Activated B cell treated with CpG ODN at 0.5 μM for 24 hours (primary cell): ENCODE data around the gene FAM83B. TPM values are rescaled to one million over a fixed set of nuclear protein-coding genes. Genes with fewer than 3 reads are reported as not detected.

Experiments used
- ATAC-seq: fragments of 200-7000 bp; cut with Tn5 transposase; one replicate; pipeline ENCODE4 v1.10.0; 2021; ENCODE audit warnings: low read depth, mild to moderate bottlenecking, moderate library complexity
- CTCF ChIA-PET: fragments of 350-600 bp; sonication (Branson Sonifier 250); formaldehyde crosslinking; loops from one replicate; lab custom pipeline; 2021; ENCODE audit warnings: antibody characterized with exemption; lab: Charles Lee
- POLR2A ChIA-PET: fragments of 350-600 bp; sonication (Branson Sonifier 250); formaldehyde crosslinking; loops from one replicate; lab custom pipeline; 2021; ENCODE audit warnings: antibody characterized with exemption; lab: Charles Lee
- DNase-seq: peaks from one replicate; pipeline ENCODE4 v3.0.0; 2022
- H3K27ac Mint-ChIP-seq: one replicate; pipeline ENCODE4 v1.8.0; 2020; ENCODE audit warnings: mixed read lengths
- H3K27me3 Mint-ChIP-seq: one replicate; pipeline ENCODE4 v1.8.0; 2021; ENCODE audit warnings: mixed read lengths
- H3K36me3 Mint-ChIP-seq: one replicate; pipeline ENCODE4 v1.8.0; 2021; ENCODE audit warnings: low read depth, mixed read lengths
- H3K4me1 Mint-ChIP-seq: one replicate; pipeline ENCODE4 v1.8.0; 2021; ENCODE audit warnings: mixed read lengths
- H3K4me3 Mint-ChIP-seq: one replicate; pipeline ENCODE4 v1.8.0; 2020; ENCODE audit warnings: mild to moderate bottlenecking, mixed read lengths
- H3K9me3 Mint-ChIP-seq: one replicate; pipeline ENCODE4 v1.8.0; 2020; ENCODE audit warnings: mixed read lengths
- intact Hi-C: fragments of 100-400 bp; cut with micrococcal nuclease; formaldehyde crosslinking; loops from one replicate; pipeline ENCODE4 v1.15.1; 2024
- total RNA-seq: library from RNA; stranded (reverse); gene quantifications from 2 replicates; pipeline ENCODE4 v1.2.3, GENCODE V29; 2022
- TF ChIP-seq, protein P1 (sequence below): fragments of 200-600 bp; IDR thresholded peaks from one replicate; pipeline ENCODE4 v1.8.0; 2022; ENCODE audit warnings: antibody characterized with exemption, mild to moderate bottlenecking

The FAM83B gene
- total RNA-seq, 1 donor from 2014 or later, result not detected

GRCh38 chr6:54903884-54904283 lies 57.3 kb downstream of the FAM83B start:
- CTCF ChIA-PET, result no interaction called here
- no peaks in the 10 kb centered on the region for H3K4me1 Mint-ChIP-seq

GRCh38 chr6:54907355-54907754 lies 60.8 kb downstream of the FAM83B start:
- Mint-ChIP-seq H3K36me3 (no peaks in the 10 kb centered on the region), H3K4me1 (no peaks in the 10 kb centered on the region), H3K27me3 (no peaks in the 10 kb centered on the region), H3K27ac (no peak overlapping the region), H3K9me3 (peaks cover 6% of the 10 kb centered on the region), H3K4me3 (no peak overlapping the region)
- ChIA-PET CTCF (no interaction called here), POLR2A (no interaction called here)
- TF ChIP-seq, protein P1, sequence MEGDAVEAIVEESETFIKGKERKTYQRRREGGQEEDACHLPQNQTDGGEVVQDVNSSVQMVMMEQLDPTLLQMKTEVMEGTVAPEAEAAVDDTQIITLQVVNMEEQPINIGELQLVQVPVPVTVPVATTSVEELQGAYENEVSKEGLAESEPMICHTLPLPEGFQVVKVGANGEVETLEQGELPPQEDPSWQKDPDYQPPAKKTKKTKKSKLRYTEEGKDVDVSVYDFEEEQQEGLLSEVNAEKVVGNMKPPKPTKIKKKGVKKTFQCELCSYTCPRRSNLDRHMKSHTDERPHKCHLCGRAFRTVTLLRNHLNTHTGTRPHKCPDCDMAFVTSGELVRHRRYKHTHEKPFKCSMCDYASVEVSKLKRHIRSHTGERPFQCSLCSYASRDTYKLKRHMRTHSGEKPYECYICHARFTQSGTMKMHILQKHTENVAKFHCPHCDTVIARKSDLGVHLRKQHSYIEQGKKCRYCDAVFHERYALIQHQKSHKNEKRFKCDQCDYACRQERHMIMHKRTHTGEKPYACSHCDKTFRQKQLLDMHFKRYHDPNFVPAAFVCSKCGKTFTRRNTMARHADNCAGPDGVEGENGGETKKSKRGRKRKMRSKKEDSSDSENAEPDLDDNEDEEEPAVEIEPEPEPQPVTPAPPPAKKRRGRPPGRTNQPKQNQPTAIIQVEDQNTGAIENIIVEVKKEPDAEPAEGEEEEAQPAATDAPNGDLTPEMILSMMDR, result no peak
- DNase-seq (no peak), ATAC-seq (no peak)
- intact Hi-C loops, result no loop called here

More at GRCh38 chr6:54903884-54904283, 57.3 kb downstream of the FAM83B start:
- peaks cover 9% of the 10 kb centered on the region for H3K9me3 Mint-ChIP-seq
- no peak for DNase-seq
- no peaks in the 10 kb centered on the region for H3K27me3 Mint-ChIP-seq
- H3K4me3 Mint-ChIP-seq, result no peak overlapping the region
- H3K27ac Mint-ChIP-seq, result no peak overlapping the region
- no peak for ATAC-seq
- H3K36me3 Mint-ChIP-seq, result no peaks in the 10 kb centered on the region
- TF ChIP-seq, protein P1, result no peak
- intact Hi-C loops, result no loop called here
- POLR2A ChIA-PET, result no interaction called here

GRCh38 chr6:54909184-54909583 lies 62.6 kb downstream of the FAM83B start:
- POLR2A ChIA-PET, result no interaction called here
- H3K36me3 Mint-ChIP-seq, result no peaks in the 10 kb centered on the region
- no peak for ATAC-seq

GRCh38 chr6:54910431-54910884 lies 63.9 kb downstream of the FAM83B start:
- CTCF ChIA-PET, result no interaction called here
- ATAC-seq, result no peak
- H3K9me3 Mint-ChIP-seq, result peaks cover 9% of the 10 kb centered on the region

More at GRCh38 chr6:54909184-54909583, 62.6 kb downstream of the FAM83B start:
- Mint-ChIP-seq H3K27ac (no peak overlapping the region), H3K27me3 (no peaks in the 10 kb centered on the region), H3K4me3 (no peak overlapping the region), H3K4me1 (no peaks in the 10 kb centered on the region), H3K9me3 (peaks cover 6% of the 10 kb centered on the region)
- no peak for DNase-seq
- CTCF ChIA-PET, result no interaction called here
- intact Hi-C loops, result no loop called here
- TF ChIP-seq, protein P1, result no peak

GRCh38 chr6:54910921-54911320 lies 64.3 kb downstream of the FAM83B start:
- no peaks in the 10 kb centered on the region for H3K4me1 Mint-ChIP-seq
- POLR2A ChIA-PET, result no interaction called here
- intact Hi-C loops, result no loop called here
- ATAC-seq (no peak), DNase-seq (no peak)
- no peaks in the 10 kb centered on the region for H3K36me3 Mint-ChIP-seq
- H3K27me3 Mint-ChIP-seq, result no peaks in the 10 kb centered on the region
- no peak overlapping the region for H3K4me3 Mint-ChIP-seq
- CTCF ChIA-PET, result no interaction called here
- peaks cover 9% of the 10 kb centered on the region for H3K9me3 Mint-ChIP-seq
- no peak overlapping the region for H3K27ac Mint-ChIP-seq
- TF ChIP-seq, protein P1, result no peak

More at GRCh38 chr6:54910431-54910884, 63.9 kb downstream of the FAM83B start:
- Mint-ChIP-seq H3K36me3 (no peaks in the 10 kb centered on the region), H3K27me3 (no peaks in the 10 kb centered on the region), H3K4me3 (no peak overlapping the region), H3K27ac (no peak overlapping the region), H3K4me1 (no peaks in the 10 kb centered on the region)
- POLR2A ChIA-PET, result no interaction called here
- DNase-seq, result no peak
- intact Hi-C loops, result no loop called here
- TF ChIP-seq, protein P1, result no peak
